H9 (cell line): ENCODE measurements around the gene METAP2. TPM values are rescaled to one million over a fixed set of nuclear protein-coding genes. Genes with fewer than 3 reads are reported as not detected.
A peak's percentile ranks its signal among the peaks of the same experiment; 100 is the strongest.

Experiments
- DNase-seq: peaks from one replicate; pipeline ENCODE4 v3.0.0-alpha.2; 2017
- H2AFZ ChIP-seq: one replicate; pipeline ENCODE4 v1.6.1; 2013; ENCODE audit warnings: mild to moderate bottlenecking, low read length, control low read depth, moderate library complexity
- H2AK5ac ChIP-seq: 2 replicates; pipeline ENCODE4 v1.6.1; 2013; ENCODE audit warnings: low read length, control low read depth, mixed read lengths; ENCODE audit not compliant: insufficient read length
- H2BK120ac ChIP-seq: one replicate; pipeline ENCODE4 v1.6.1; 2013; ENCODE audit warnings: low read depth, mild to moderate bottlenecking, low read length, control low read depth, inconsistent platforms; ENCODE audit not compliant: poor library complexity, severe bottlenecking
- H2BK12ac ChIP-seq: 2 replicates; pipeline ENCODE4 v1.6.1; 2013; ENCODE audit warnings: low read length, control low read depth, mixed read lengths, low read depth; ENCODE audit not compliant: insufficient read length
- H2BK15ac ChIP-seq: 2 replicates; pipeline ENCODE4 v1.6.1; 2013; ENCODE audit warnings: low read depth, low read length, control low read depth
- H2BK20ac ChIP-seq: one replicate; pipeline ENCODE4 v1.6.1; 2013; ENCODE audit warnings: low read depth, mild to moderate bottlenecking, low read length, control low read depth, inconsistent platforms; ENCODE audit not compliant: poor library complexity, severe bottlenecking
- H2BK5ac ChIP-seq: 2 replicates; pipeline ENCODE4 v1.6.1; 2013; ENCODE audit warnings: low read length, control low read depth, mixed read lengths; ENCODE audit not compliant: insufficient read length
- H3K14ac ChIP-seq: 2 replicates; pipeline ENCODE4 v1.6.1; 2013; ENCODE audit warnings: low read length, control low read depth; ENCODE audit not compliant: insufficient read depth
- H3K18ac ChIP-seq: 2 replicates; pipeline ENCODE4 v1.6.1; 2013; ENCODE audit warnings: low read depth, mild to moderate bottlenecking, mixed read lengths, low read length, control low read depth; ENCODE audit not compliant: insufficient read length
- H3K23ac ChIP-seq: 2 replicates; pipeline ENCODE4 v1.6.1; 2013; ENCODE audit warnings: low read length, control low read depth, mixed read lengths, low read depth; ENCODE audit not compliant: insufficient read length
- H3K23me2 ChIP-seq: 2 replicates; pipeline ENCODE4 v1.6.1; 2013; ENCODE audit warnings: low read depth, mild to moderate bottlenecking, mixed read lengths, low read length, control low read depth; ENCODE audit not compliant: insufficient read length, poor library complexity, severe bottlenecking
- H3K27ac ChIP-seq: 2 replicates; pipeline ENCODE4 v1.5.1; 2013; ENCODE audit warnings: low read length, control low read depth, mixed read lengths, low read depth; ENCODE audit not compliant: insufficient read length
- H3K27me3 ChIP-seq: 2 replicates; pipeline ENCODE4 v1.6.1; 2013; ENCODE audit warnings: low read length, control low read depth, inconsistent platforms; ENCODE audit not compliant: insufficient read depth
- H3K4ac ChIP-seq: 2 replicates; pipeline ENCODE4 v1.6.1; 2013; ENCODE audit warnings: low read depth, mild to moderate bottlenecking, control low read depth, inconsistent platforms, low read length, moderate library complexity
- H3K4me1 ChIP-seq: 2 replicates; pipeline ENCODE4 v1.6.1; 2013; ENCODE audit warnings: low read length, control low read depth, inconsistent platforms; ENCODE audit not compliant: insufficient read depth
- H3K4me2 ChIP-seq: 2 replicates; pipeline ENCODE4 v1.6.1; 2013; ENCODE audit warnings: low read length, control low read depth, mixed read lengths; ENCODE audit not compliant: insufficient read length, insufficient read depth
- H3K56ac ChIP-seq: 2 replicates; pipeline ENCODE4 v1.6.1; 2013; ENCODE audit warnings: low read depth, mild to moderate bottlenecking, mixed read lengths, low read length, control low read depth; ENCODE audit not compliant: insufficient read length
- H3K79me1 ChIP-seq: 2 replicates; pipeline ENCODE4 v1.6.1; 2013; ENCODE audit warnings: low read depth, mild to moderate bottlenecking, moderate library complexity, low read length, control low read depth, inconsistent platforms; ENCODE audit not compliant: insufficient read depth, poor library complexity, severe bottlenecking
- H3K79me2 ChIP-seq: 2 replicates; pipeline ENCODE4 v1.6.1; 2013; ENCODE audit warnings: low read length, control low read depth, inconsistent platforms; ENCODE audit not compliant: insufficient read depth
- H3K9ac ChIP-seq: 2 replicates; pipeline ENCODE4 v1.6.1; 2013; ENCODE audit warnings: low read length, control low read depth, mixed read lengths; ENCODE audit not compliant: insufficient read length; ENCODE audit errors: extremely low read depth
- H3K9me3 ChIP-seq: one replicate; pipeline ENCODE4 v1.6.1; 2013; ENCODE audit warnings: low read depth, low read length, inconsistent platforms; ENCODE audit not compliant: control insufficient read depth
- H3T11ph ChIP-seq: one replicate; pipeline ENCODE4 v1.6.1; 2013; ENCODE audit warnings: mild to moderate bottlenecking, low read length, control low read depth, inconsistent platforms
- H4K20me1 ChIP-seq: one replicate; pipeline ENCODE4 v1.6.1; 2013; ENCODE audit not compliant: control insufficient read depth, insufficient read length, insufficient read depth
- H4K5ac ChIP-seq: 2 replicates; pipeline ENCODE4 v1.6.1; 2013; ENCODE audit warnings: low read depth, mild to moderate bottlenecking, mixed read lengths, low read length, control low read depth; ENCODE audit not compliant: insufficient read length
- H4K8ac ChIP-seq: replicated peaks from 2 replicates; pipeline ENCODE4 v1.6.1; 2013; ENCODE audit warnings: low read length, control low read depth, mixed read lengths, low read depth; ENCODE audit not compliant: insufficient read length
- H4K91ac ChIP-seq: 2 replicates; pipeline ENCODE4 v1.6.1; 2013; ENCODE audit warnings: low read depth, mild to moderate bottlenecking, moderate library complexity, mixed read lengths, low read length, control low read depth; ENCODE audit not compliant: insufficient read length
- H3K27ac Mint-ChIP-seq, 3 experiments: 2 replicates in 2 of 3; 3 replicates in 1 of 3; pipeline ENCODE4 v1.8.0; 2020 to 2021; ENCODE audit warnings: mixed read lengths in 3 of 3, mild to moderate bottlenecking in 1 of 3, moderate library complexity in 1 of 3
- H3K27me3 Mint-ChIP-seq: 2 replicates; pipeline ENCODE4 v1.8.0; 2021; ENCODE audit warnings: low read depth, mild to moderate bottlenecking, moderate library complexity, mixed read lengths
- H3K36me3 Mint-ChIP-seq, 3 experiments: 2 replicates in 2 of 3; 3 replicates in 1 of 3; pipeline ENCODE4 v1.8.0; 2020 to 2021; ENCODE audit warnings: low read depth in 3 of 3, mixed read lengths in 3 of 3; ENCODE audit not compliant: insufficient read depth in 1 of 3
- H3K4me1 Mint-ChIP-seq, 2 experiments: 2 replicates each; pipeline ENCODE4 v1.8.0; 2020; ENCODE audit warnings: mixed read lengths in 2 of 2
- H3K4me3 Mint-ChIP-seq, 2 experiments: 2 replicates in 1 of 2; 3 replicates in 1 of 2; pipeline ENCODE4 v1.8.0; 2020 to 2021; ENCODE audit warnings: mild to moderate bottlenecking in 2 of 2, mixed read lengths in 2 of 2, moderate library complexity in 1 of 2
- H3K9me3 Mint-ChIP-seq, 2 experiments: 2 replicates in 1 of 2; 3 replicates in 1 of 2; pipeline ENCODE4 v1.8.0; 2020; ENCODE audit warnings: mild to moderate bottlenecking in 2 of 2, mixed read lengths in 2 of 2, moderate library complexity in 1 of 2
- CTCF ChIP-seq: fragments of 200-600 bp; sonication (generic); conservative IDR thresholded peaks from 3 replicates; pipeline ENCODE4 v1.8.0; 2021; ENCODE audit warnings: antibody characterized with exemption, mild to moderate bottlenecking
- WGBS: extraction: QIAGEN DNeasy Blood & Tissue Kit; methylation state at CpG from one replicate; pipeline ENCODE4 v1.1.7; 2013; ENCODE audit warnings: missing lambda C conversion rate, low lambda C conversion rate, mixed read lengths; ENCODE audit not compliant: insufficient read length; ENCODE audit errors: extremely low coverage; 5-methylcytosine and 5-hydroxymethylcytosine counted together
- total RNA-seq: library from RNA; stranded (reverse); gene quantifications from 2 replicates; pipeline ENCODE4 v1.2.1, GENCODE V29; 2021

METAP2 gene
- total RNA-seq, 1 experiment from 2014 or later: 140 TPM

DNA sequence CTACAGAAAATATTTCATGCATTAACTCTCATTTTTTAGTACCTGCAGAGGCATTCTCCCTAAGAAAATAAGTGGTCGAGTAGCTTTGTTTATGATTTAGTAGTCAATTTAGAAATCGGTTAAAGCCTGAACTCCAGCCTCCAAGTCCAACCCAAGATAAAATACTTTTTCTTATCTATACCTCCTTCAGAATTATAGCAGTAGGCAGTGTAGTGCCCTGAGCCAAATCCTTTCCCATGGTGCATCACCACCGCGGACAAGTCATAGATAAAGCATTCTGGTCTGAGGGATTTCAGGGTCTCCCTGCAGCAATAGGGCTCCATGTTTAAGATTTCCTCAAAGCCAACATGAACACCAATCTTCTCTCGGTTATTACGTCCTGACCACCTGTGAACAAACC lies 46.9 kb downstream of the METAP2 start:
- TF ChIP-seq CTCF: no peak
- Histone ChIP-seq H3K27ac (no peak overlapping the region), H2BK15ac (no peak overlapping the region), H3K4me1 (peaks cover 2% of the 10 kb centered on the region; the same call in 1 of the 2 replicates), H4K8ac (no peak overlapping the region), H3K79me2 (peaks cover 4% of the 10 kb centered on the region; the same call in 1 of the 2 replicates), H3K14ac (no peak overlapping the region), H2BK120ac (no peak overlapping the region), H3K18ac (no peak overlapping the region), H3T11ph (no peak overlapping the region), H4K91ac (no peak overlapping the region), H3K4ac (no peak overlapping the region), H2AK5ac (no peak overlapping the region), H4K5ac (no peak overlapping the region), H3K27me3 (no peaks in the 10 kb centered on the region), H3K9me3 (no peaks in the 10 kb centered on the region), H4K20me1 (no peaks in the 10 kb centered on the region), H2AFZ (no peak overlapping the region), H3K9ac (no peak overlapping the region), H2BK12ac (no peak overlapping the region), H3K79me1 (no peaks in the 10 kb centered on the region), H3K23ac (no peak overlapping the region), H2BK5ac (no peak overlapping the region), H3K23me2 (no peaks in the 10 kb centered on the region), H2BK20ac (no peak overlapping the region), H3K4me2 (no peak overlapping the region), H3K56ac (no peak overlapping the region)
- H3K27ac Mint-ChIP-seq: peak overlapping the region in 2 of 3 experiments; percentile 15 to 76; a peak in 4 of 7 replicates
- H3K36me3 Mint-ChIP-seq: peaks cover 46 to 82% (median 66%) of the 10 kb centered on the region in 3 experiments
- H3K9me3 Mint-ChIP-seq: no peaks in the 10 kb centered on the region
- WGBS: no CpG with 5 or more reads among the region's 6 CpGs
- no peak overlapping the region; a peak in 1 of 5 replicates for H3K4me3 Mint-ChIP-seq
- H3K27me3 Mint-ChIP-seq: no peaks in the 10 kb centered on the region
- peaks cover 0 to 6% of the 10 kb centered on the region in 2 experiments; a peak in 2 of 4 replicates for H3K4me1 Mint-ChIP-seq
- no peak for DNase-seq
